Measurements from ENCODE around the gene SYNE2.

- TF ChIP-seq CTCF (IDR thresholded peaks at IDR 0.05; ENCODE audit: poor library complexity, severe bottlenecking) (no peak), RAD21 (conservative IDR thresholded peaks at IDR 0.05) (no peak), SMC3 (conservative IDR thresholded peaks at IDR 0.05; ENCODE audit: poor library complexity) (no peak), POLR2AphosphoS5 (IDR thresholded peaks at IDR 0.05) (no peak), TAF1 (IDR thresholded peaks at IDR 0.05; ENCODE audit: low read depth) (no peak)
These were observed 343.3 kb downstream of the SYNE2 start for GRCh38 chr14:64196056-64196455.

Data from neural cell (in vitro differentiated cells).